Nephron (organoid): ENCODE results near the gene RPF1.

Experiments
- H3K27ac Mint-ChIP-seq, 3 experiments: 2 replicates each; pipeline ENCODE4 v1.8.0; 2020; ENCODE audit warnings: mixed read lengths in 3 of 3, mild to moderate bottlenecking in 2 of 3, moderate library complexity in 1 of 3
- H3K27me3 Mint-ChIP-seq: 2 replicates; pipeline ENCODE4 v1.8.0; 2021; ENCODE audit warnings: low read depth, mild to moderate bottlenecking, moderate library complexity, mixed read lengths
- H3K36me3 Mint-ChIP-seq: 2 replicates; pipeline ENCODE4 v1.8.0; 2020; ENCODE audit warnings: low read depth, mixed read lengths
- H3K4me1 Mint-ChIP-seq: 2 replicates; pipeline ENCODE4 v1.8.0; 2020; ENCODE audit warnings: mixed read lengths
- H3K4me3 Mint-ChIP-seq, 3 experiments: 2 replicates each; pipeline ENCODE4 v1.8.0; 2020; ENCODE audit warnings: mild to moderate bottlenecking in 3 of 3, mixed read lengths in 3 of 3, moderate library complexity in 2 of 3
- H3K9me3 Mint-ChIP-seq: 2 replicates; pipeline ENCODE4 v1.8.0; 2020; ENCODE audit warnings: mixed read lengths
- CTCF ChIP-seq, 3 experiments: fragments of 200-600 bp; sonication (generic); IDR thresholded peaks; one replicate each; pipeline ENCODE4 v1.5.0; 2021; ENCODE audit warnings: antibody characterized with exemption in 3 of 3; ENCODE audit not compliant: unreplicated experiment in 3 of 3

Gene RPF1

GRCh38 chr1:84478876-84479868 lies at the start of gene RPF1:
TSS of gene RPF1 (plus strand) at chr1:84479266. CDS start at chr1:84479282, 16 bp downstream.
- Mint-ChIP-seq H3K4me1 (peaks cover 32% of the 10 kb centered on the region), H3K36me3 (peaks cover 36% of the 10 kb centered on the region), H3K4me3 (peak within 1 kb of the TSS; percentile 99 to 100 (median 100)), H3K9me3 (peaks cover 14% of the 10 kb centered on the region), H3K27me3 (peaks cover 46% of the 10 kb centered on the region), H3K27ac (peak within 1 kb of the TSS; percentile 96 to 99 (median 98))
- TF ChIP-seq CTCF (IDR thresholded peaks at IDR 0.05; ENCODE audit: unreplicated experiment in 3 of 3) = no peak

GRCh38 chr1:84430546-84430945 lies 48.5 kb upstream of the RPF1 start:
- H3K36me3 Mint-ChIP-seq = no peaks in the 10 kb centered on the region
- no peak overlapping the region for H3K27ac Mint-ChIP-seq
- no peak overlapping the region for H3K4me3 Mint-ChIP-seq
- peaks cover 9% of the 10 kb centered on the region for H3K9me3 Mint-ChIP-seq
- H3K4me1 Mint-ChIP-seq = no peaks in the 10 kb centered on the region
- TF ChIP-seq CTCF (IDR thresholded peaks at IDR 0.05; ENCODE audit: unreplicated experiment in 3 of 3) = no peak
- no peaks in the 10 kb centered on the region for H3K27me3 Mint-ChIP-seq

- peak overlapping the region; percentile 14 to 48 (median 47) for H3K4me3 Mint-ChIP-seq
- H3K27me3 Mint-ChIP-seq = no peaks in the 10 kb centered on the region
- peaks cover 9% of the 10 kb centered on the region for H3K9me3 Mint-ChIP-seq
- no peak overlapping the region for H3K27ac Mint-ChIP-seq
- no peaks in the 10 kb centered on the region for H3K36me3 Mint-ChIP-seq
- TF ChIP-seq CTCF (IDR thresholded peaks at IDR 0.05; ENCODE audit: unreplicated experiment in 3 of 3) = peak; percentile 78 to 83 (median 78)
- no peaks in the 10 kb centered on the region for H3K4me1 Mint-ChIP-seq
These were observed 45.6 kb upstream of the RPF1 start for GRCh38 chr1:84433258-84434080.

- peaks cover 9% of the 10 kb centered on the region for H3K9me3 Mint-ChIP-seq
These were observed 44.8 kb upstream of the RPF1 start for GRCh38 chr1:84434081-84434769.

More at GRCh38 chr1:84434081-84434769, 44.8 kb upstream of the RPF1 start:
- H3K4me1 Mint-ChIP-seq = no peaks in the 10 kb centered on the region
- TF ChIP-seq CTCF (IDR thresholded peaks at IDR 0.05; ENCODE audit: unreplicated experiment in 3 of 3) = no peak
- H3K36me3 Mint-ChIP-seq = no peaks in the 10 kb centered on the region
- H3K27me3 Mint-ChIP-seq = no peaks in the 10 kb centered on the region
- no peak overlapping the region for H3K4me3 Mint-ChIP-seq
- no peak overlapping the region for H3K27ac Mint-ChIP-seq
